Measurements from ENCODE around the gene NEAT1.

The NEAT1 gene

GRCh38 chr11:65386307-65387140 lies 36.1 kb upstream of the NEAT1 start, which contains the start of gene FRMD8:
TSS of gene FRMD8 (plus strand) at chr11:65386637. CDS start at chr11:65387037, 400 bp downstream.
- TF ChIP-seq EZH2phosphoT487 (IDR thresholded peaks at IDR 0.05; ENCODE audit: borderline replicate concordance) (no peak), CTCF (conservative IDR thresholded peaks at IDR 0.05; ENCODE audit: low read length) (no peak)
- H3K36me3 ChIP-seq (ENCODE audit: insufficient read depth, low read length), result no peaks in the 10 kb centered on the region; the same call in 1 of the 2 replicates
- H3F3A ChIP-seq (ENCODE audit: low read depth), result peaks cover 8% of the 10 kb centered on the region; the same call in 1 of the 2 replicates
- peak within 1 kb of the TSS; percentile 87 for H3K4me3 ChIP-seq (ENCODE audit: low read length, poor library complexity, severe bottlenecking)
- peak within 1 kb of the TSS; percentile 80 for H3K4me2 ChIP-seq (ENCODE audit: low read depth, low read length, poor library complexity, severe bottlenecking)
- no peaks in the 10 kb centered on the region for H3K9me2 ChIP-seq (replicated peaks; ENCODE audit: low read depth, low read length)
- H3K9ac ChIP-seq (ENCODE audit: low read depth, low read length, poor library complexity, severe bottlenecking), result peak within 1 kb of the TSS; percentile 89
- H3K79me2 ChIP-seq (ENCODE audit: insufficient read depth, low read length), result peaks cover 52% of the 10 kb centered on the region
- H3K4me1 ChIP-seq (ENCODE audit: insufficient read depth, low read length, poor library complexity, severe bottlenecking), result peaks cover 64% of the 10 kb centered on the region
- H3K27me3 ChIP-seq (ENCODE audit: insufficient read depth, low read length, poor library complexity, severe bottlenecking), result no peaks in the 10 kb centered on the region
- H3K9me3 ChIP-seq (ENCODE audit: insufficient read depth, low read depth, low read length), result no peaks in the 10 kb centered on the region
- peaks cover 9% of the 10 kb centered on the region for H4K20me1 ChIP-seq (ENCODE audit: insufficient read depth, low read length, poor library complexity, severe bottlenecking)
- peak within 1 kb of the TSS; percentile 79 for H2AFZ ChIP-seq (ENCODE audit: low read length)

GRCh38 chr11:65388731-65389130 lies 33.9 kb upstream of the NEAT1 start:
- Histone ChIP-seq H3K36me3 (ENCODE audit: insufficient read depth, low read length) (no peaks in the 10 kb centered on the region; the same call in 1 of the 2 replicates), H2AFZ (ENCODE audit: low read length) (no peak overlapping the region), H3K9me3 (ENCODE audit: insufficient read depth, low read depth, low read length) (no peaks in the 10 kb centered on the region), H3K9ac (ENCODE audit: low read depth, low read length, poor library complexity, severe bottlenecking) (peak overlapping the region; percentile 89), H3K79me2 (ENCODE audit: insufficient read depth, low read length) (peaks cover 74% of the 10 kb centered on the region), H4K20me1 (ENCODE audit: insufficient read depth, low read length, poor library complexity, severe bottlenecking) (peaks cover 14% of the 10 kb centered on the region), H3K4me2 (ENCODE audit: low read depth, low read length, poor library complexity, severe bottlenecking) (peak overlapping the region; percentile 80), H3F3A (ENCODE audit: low read depth) (no peaks in the 10 kb centered on the region), H3K4me3 (ENCODE audit: low read length, poor library complexity, severe bottlenecking) (peak overlapping the region; percentile 65), H3K9me2 (replicated peaks; ENCODE audit: low read depth, low read length) (no peaks in the 10 kb centered on the region), H3K27me3 (ENCODE audit: insufficient read depth, low read length, poor library complexity, severe bottlenecking) (no peaks in the 10 kb centered on the region), H3K4me1 (ENCODE audit: insufficient read depth, low read length, poor library complexity, severe bottlenecking) (peaks cover 60% of the 10 kb centered on the region)
- no peak for TF ChIP-seq CTCF (conservative IDR thresholded peaks at IDR 0.05; ENCODE audit: low read length)
- TF ChIP-seq EZH2phosphoT487 (IDR thresholded peaks at IDR 0.05; ENCODE audit: borderline replicate concordance), result no peak

- peaks cover 19% of the 10 kb centered on the region for H4K20me1 ChIP-seq (ENCODE audit: insufficient read depth, low read length, poor library complexity, severe bottlenecking)
- H2AFZ ChIP-seq (ENCODE audit: low read length), result no peak overlapping the region
- H3K4me3 ChIP-seq (ENCODE audit: low read length, poor library complexity, severe bottlenecking), result peak overlapping the region; percentile 65
- TF ChIP-seq EZH2phosphoT487 (IDR thresholded peaks at IDR 0.05; ENCODE audit: borderline replicate concordance) (no peak), CTCF (conservative IDR thresholded peaks at IDR 0.05; ENCODE audit: low read length) (no peak)
- H3K4me2 ChIP-seq (ENCODE audit: low read depth, low read length, poor library complexity, severe bottlenecking), result peak overlapping the region; percentile 80
- no peaks in the 10 kb centered on the region for H3K9me2 ChIP-seq (replicated peaks; ENCODE audit: low read depth, low read length)
- H3F3A ChIP-seq (ENCODE audit: low read depth), result no peaks in the 10 kb centered on the region
- H3K36me3 ChIP-seq (ENCODE audit: insufficient read depth, low read length), result peaks cover 4% of the 10 kb centered on the region; the same call in 1 of the 2 replicates
- H3K9me3 ChIP-seq (ENCODE audit: insufficient read depth, low read depth, low read length), result no peaks in the 10 kb centered on the region
- H3K9ac ChIP-seq (ENCODE audit: low read depth, low read length, poor library complexity, severe bottlenecking), result peak overlapping the region; percentile 89
- H3K27me3 ChIP-seq (ENCODE audit: insufficient read depth, low read length, poor library complexity, severe bottlenecking), result no peaks in the 10 kb centered on the region
- H3K79me2 ChIP-seq (ENCODE audit: insufficient read depth, low read length), result peaks cover 75% of the 10 kb centered on the region
- peaks cover 54% of the 10 kb centered on the region for H3K4me1 ChIP-seq (ENCODE audit: insufficient read depth, low read length, poor library complexity, severe bottlenecking)
These were observed 33.2 kb upstream of the NEAT1 start for GRCh38 chr11:65389294-65389980.
